ENCODE measurements around the gene C1orf198.

DNA sequence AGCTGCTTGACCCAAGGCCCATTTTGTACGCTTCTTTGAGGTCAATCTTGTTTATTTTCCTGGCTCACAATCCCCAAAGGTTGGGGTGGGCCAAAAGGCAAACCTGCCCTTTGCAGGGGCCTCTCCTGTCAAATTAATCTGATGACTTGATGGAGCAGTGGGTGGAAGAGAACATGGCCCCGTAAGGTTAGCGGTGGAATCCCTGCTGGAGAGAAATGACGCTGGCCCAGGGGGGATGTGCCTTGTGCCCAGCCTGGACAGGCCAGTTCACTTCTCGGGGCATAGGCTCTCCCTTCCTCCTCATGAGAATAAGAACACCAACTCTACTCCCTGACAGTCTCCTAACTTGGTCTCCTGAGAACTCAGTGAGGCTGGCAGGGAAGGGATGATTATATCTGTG is 40.5 kb downstream of the C1orf198 start:
- TF ChIP-seq EZH2phosphoT487 (IDR thresholded peaks at IDR 0.05; ENCODE audit: borderline replicate concordance, low read length): no peak
- TF ChIP-seq, protein P1, sequence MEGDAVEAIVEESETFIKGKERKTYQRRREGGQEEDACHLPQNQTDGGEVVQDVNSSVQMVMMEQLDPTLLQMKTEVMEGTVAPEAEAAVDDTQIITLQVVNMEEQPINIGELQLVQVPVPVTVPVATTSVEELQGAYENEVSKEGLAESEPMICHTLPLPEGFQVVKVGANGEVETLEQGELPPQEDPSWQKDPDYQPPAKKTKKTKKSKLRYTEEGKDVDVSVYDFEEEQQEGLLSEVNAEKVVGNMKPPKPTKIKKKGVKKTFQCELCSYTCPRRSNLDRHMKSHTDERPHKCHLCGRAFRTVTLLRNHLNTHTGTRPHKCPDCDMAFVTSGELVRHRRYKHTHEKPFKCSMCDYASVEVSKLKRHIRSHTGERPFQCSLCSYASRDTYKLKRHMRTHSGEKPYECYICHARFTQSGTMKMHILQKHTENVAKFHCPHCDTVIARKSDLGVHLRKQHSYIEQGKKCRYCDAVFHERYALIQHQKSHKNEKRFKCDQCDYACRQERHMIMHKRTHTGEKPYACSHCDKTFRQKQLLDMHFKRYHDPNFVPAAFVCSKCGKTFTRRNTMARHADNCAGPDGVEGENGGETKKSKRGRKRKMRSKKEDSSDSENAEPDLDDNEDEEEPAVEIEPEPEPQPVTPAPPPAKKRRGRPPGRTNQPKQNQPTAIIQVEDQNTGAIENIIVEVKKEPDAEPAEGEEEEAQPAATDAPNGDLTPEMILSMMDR (IDR thresholded peaks at IDR 0.05; ENCODE audit: low read depth, low read length, poor library complexity, severe bottlenecking): no peak
